GM23338 (cell line): ENCODE measurements around the gene CST3. TPM values are rescaled to one million over a fixed set of nuclear protein-coding genes. Genes with fewer than 3 reads are reported as not detected.

ENCODE experiments used
- ATAC-seq: fragments of 200-7000 bp; cut with Tn5 transposase; 3 replicates; pipeline ENCODE4 v1.9.1; 2020
- DNase-seq: peaks from one replicate; pipeline ENCODE4 v3.0.0-alpha.2; 2015; ENCODE audit warnings: low spot score
- H2AFZ ChIP-seq: fragments of 200-600 bp; sonication (generic); 2 replicates; pipeline ENCODE4 v1.8.0; 2016; ENCODE audit warnings: antibody characterized with exemption, mild to moderate bottlenecking, moderate library complexity
- H3F3A ChIP-seq: fragments of 200-600 bp; sonication (generic); replicated peaks from 2 replicates; pipeline ENCODE4 v1.8.0; 2017; ENCODE audit warnings: antibody characterized with exemption, mixed run types, low read depth
- H3K27ac ChIP-seq: fragments of 200-600 bp; sonication (generic); 2 replicates; pipeline ENCODE4 v1.6.1; 2016; ENCODE audit warnings: low read depth
- H3K27me3 ChIP-seq: fragments of 200-600 bp; sonication (generic); 2 replicates; pipeline ENCODE4 v1.8.0; 2016; ENCODE audit warnings: mild to moderate bottlenecking, mixed run types, moderate library complexity; ENCODE audit not compliant: insufficient read depth
- H3K36me3 ChIP-seq: fragments of 200-600 bp; sonication (generic); 2 replicates; pipeline ENCODE4 v1.8.0; 2016; ENCODE audit warnings: mild to moderate bottlenecking; ENCODE audit not compliant: insufficient read depth
- H3K4me1 ChIP-seq: fragments of 200-600 bp; sonication (generic); 2 replicates; pipeline ENCODE4 v1.8.0; 2016; ENCODE audit warnings: mild to moderate bottlenecking, moderate library complexity; ENCODE audit not compliant: insufficient read depth
- H3K4me2 ChIP-seq: fragments of 200-600 bp; sonication (generic); 2 replicates; pipeline ENCODE4 v1.7.1; 2017; ENCODE audit warnings: mixed run types
- H3K4me3 ChIP-seq: fragments of 200-600 bp; sonication (generic); 2 replicates; pipeline ENCODE4 v1.6.1; 2016; ENCODE audit warnings: mixed run types
- H3K79me2 ChIP-seq: fragments of 200-600 bp; sonication (generic); replicated peaks from 2 replicates; pipeline ENCODE4 v1.8.0; 2017; ENCODE audit warnings: mild to moderate bottlenecking; ENCODE audit not compliant: insufficient read depth
- H3K9me2 ChIP-seq: fragments of 200-600 bp; sonication (generic); 2 replicates; pipeline ENCODE4 v1.8.0; 2017; ENCODE audit not compliant: insufficient read depth
- H4K20me1 ChIP-seq: fragments of 200-600 bp; sonication (generic); replicated peaks from 2 replicates; pipeline ENCODE4 v1.8.0; 2017; ENCODE audit warnings: mild to moderate bottlenecking; ENCODE audit not compliant: insufficient read depth
- H3K27ac Mint-ChIP-seq: 2 replicates; pipeline ENCODE4 v1.8.0; 2020; ENCODE audit warnings: inconsistent platforms, mild to moderate bottlenecking, moderate library complexity, mixed read lengths
- H3K27me3 Mint-ChIP-seq: 3 replicates; pipeline ENCODE4 v1.8.0; 2022; ENCODE audit warnings: low read depth, mild to moderate bottlenecking, moderate library complexity, mixed read lengths, inconsistent platforms; ENCODE audit not compliant: insufficient read depth, poor library complexity
- H3K36me3 Mint-ChIP-seq: 3 replicates; pipeline ENCODE4 v1.8.0; 2021; ENCODE audit warnings: low read depth, mild to moderate bottlenecking, inconsistent platforms, moderate library complexity, mixed read lengths
- H3K4me1 Mint-ChIP-seq: 3 replicates; pipeline ENCODE4 v1.8.0; 2020; ENCODE audit warnings: mild to moderate bottlenecking, inconsistent platforms, mixed read lengths
- H3K4me3 Mint-ChIP-seq: 3 replicates; pipeline ENCODE4 v1.8.0; 2021; ENCODE audit warnings: moderate library complexity, mild to moderate bottlenecking, inconsistent platforms, mixed read lengths
- H3K9me3 Mint-ChIP-seq: 3 replicates; pipeline ENCODE4 v1.8.0; 2020; ENCODE audit warnings: moderate library complexity, mild to moderate bottlenecking, inconsistent platforms, mixed read lengths
- CREB1 ChIP-seq: fragments of 250-450 bp; sonication (Bioruptor Pico); IDR thresholded peaks from 2 replicates; pipeline ENCODE4 v1.5.0; 2020; ENCODE audit warnings: low read depth, mild to moderate bottlenecking, moderate library complexity
- EZH2 ChIP-seq: fragments of 200-600 bp; sonication (generic); IDR thresholded peaks from one replicate; pipeline ENCODE4 v1.8.0; 2017; ENCODE audit warnings: antibody characterized with exemption, mild to moderate bottlenecking, low read depth; ENCODE audit not compliant: unreplicated experiment
- EZH2phosphoT487 ChIP-seq: fragments of 200-600 bp; sonication (generic); IDR thresholded peaks from one replicate; pipeline ENCODE4 v1.8.1; 2018; ENCODE audit warnings: antibody characterized with exemption; ENCODE audit not compliant: unreplicated experiment
- JUNB ChIP-seq: IDR thresholded peaks from one replicate; pipeline ENCODE4 v1.6.1; 2016; ENCODE audit warnings: antibody characterized with exemption; ENCODE audit not compliant: unreplicated experiment
- NANOG ChIP-seq: IDR thresholded peaks from 2 replicates; pipeline ENCODE4 v1.6.1; 2016; ENCODE audit warnings: antibody characterized with exemption, borderline replicate concordance
- POLR2AphosphoS5 ChIP-seq: IDR thresholded peaks from 2 replicates; pipeline ENCODE4 v1.6.1; 2016; ENCODE audit warnings: antibody characterized with exemption, low read depth
- STAT1 ChIP-seq: IDR thresholded peaks from one replicate; pipeline ENCODE4 v1.6.1; 2016; ENCODE audit warnings: antibody characterized with exemption; ENCODE audit not compliant: unreplicated experiment
- ZNF114 ChIP-seq: fragments of 250-450 bp; sonication (Bioruptor Pico); IDR thresholded peaks from 2 replicates; pipeline ENCODE4 v1.5.0; 2020; ENCODE audit warnings: mild to moderate bottlenecking, moderate library complexity
- ZNF331 ChIP-seq: fragments of 250-450 bp; sonication (Bioruptor Pico); IDR thresholded peaks from 2 replicates; pipeline ENCODE4 v1.5.0; 2020; ENCODE audit warnings: low read depth, mild to moderate bottlenecking, moderate library complexity
- polyA plus RNA-seq: library from polyadenylated mRNA; unstranded; fragments of >200 nt; fragmentation: Nextera tagmentation; extraction: Ambion mirVana; gene quantifications from 2 replicates; pipeline ENCODE4 v1.2.1, GENCODE V29; 2016
- total RNA-seq: library from RNA; depleted of rRNA; stranded (reverse); fragments of >200 nt; shearing (Covaris generic); gene quantifications from 2 replicates; pipeline ENCODE4 v1.2.3, GENCODE V29; 2014
- TF ChIP-seq, protein P1 (sequence below): IDR thresholded peaks from one replicate; pipeline ENCODE4 v1.6.1; 2018; ENCODE audit warnings: antibody characterized with exemption; ENCODE audit not compliant: unreplicated experiment
- TF ChIP-seq, protein P2 (sequence below): IDR thresholded peaks from 2 replicates; pipeline ENCODE4 v1.6.1; 2016; ENCODE audit warnings: antibody characterized with exemption
- TF ChIP-seq, protein P3 (sequence below): fragments of 250-450 bp; sonication (Bioruptor Pico); IDR thresholded peaks from 2 replicates; pipeline ENCODE4 v1.5.0; 2020; ENCODE audit warnings: mild to moderate bottlenecking, moderate library complexity
- TF ChIP-seq, protein P4 (sequence below), 2 experiments: fragments of 200-600 bp in 1 of 2; sonication (generic) in 1 of 2; conservative IDR thresholded peaks; 2 replicates each; pipeline versions ENCODE4 v1.5.1 to v1.6.1; 2016 to 2017; ENCODE audit warnings: antibody characterized with exemption in 2 of 2, low read depth in 2 of 2, mild to moderate bottlenecking in 2 of 2, moderate library complexity in 1 of 2

CST3 gene
- total and polyA plus RNA-seq, 2 experiments from 2014 or later, result 51.8 to 71.5 TPM

DNA sequence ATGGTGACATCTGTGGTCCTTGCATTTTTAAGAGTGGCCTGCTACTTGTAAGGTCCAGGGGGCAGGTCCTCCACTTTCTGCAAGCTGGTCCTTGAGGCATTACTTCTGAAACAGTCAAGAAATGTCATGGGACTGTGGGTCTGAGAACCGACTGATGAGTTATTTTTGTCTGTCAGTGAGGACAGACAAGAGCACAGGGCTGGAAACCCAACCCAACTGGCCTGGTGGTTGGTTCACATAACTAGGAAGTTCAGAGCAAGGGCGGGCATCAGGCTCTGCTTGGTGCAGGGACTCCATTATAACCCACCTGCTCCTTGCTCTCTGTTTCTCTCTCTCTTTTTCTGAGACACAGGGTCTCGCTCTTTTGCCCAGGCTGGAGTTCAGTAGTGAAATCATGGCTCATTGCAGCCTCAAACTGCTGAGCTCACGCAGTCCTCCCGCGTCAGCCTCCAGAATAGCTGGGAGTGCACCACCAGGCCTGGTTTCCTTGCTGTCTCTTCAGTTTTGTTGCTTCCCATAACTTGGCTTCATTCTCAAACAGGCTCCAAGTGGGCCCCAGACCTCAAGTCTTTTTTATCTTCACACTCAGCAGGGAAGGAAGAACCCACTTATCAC lies 9.2 kb downstream of the CST3 start:
- H3K9me3 Mint-ChIP-seq, result no peaks in the 10 kb centered on the region; the same call in 2 of the 3 replicates
- Histone ChIP-seq H3K79me2 (no peaks in the 10 kb centered on the region), H3F3A (no peaks in the 10 kb centered on the region), H3K4me2 (no peak overlapping the region), H3K9me2 (peaks cover 6% of the 10 kb centered on the region; the same call in 1 of the 2 replicates), H3K36me3 (no peaks in the 10 kb centered on the region), H3K27me3 (no peaks in the 10 kb centered on the region), H3K27ac (no peak overlapping the region), H4K20me1 (no peaks in the 10 kb centered on the region), H3K4me1 (peaks cover 15% of the 10 kb centered on the region; the same call in 1 of the 2 replicates), H3K4me3 (no peak overlapping the region), H2AFZ (no peak overlapping the region)
- no peaks in the 10 kb centered on the region for H3K27me3 Mint-ChIP-seq
- H3K4me3 Mint-ChIP-seq, result no peak overlapping the region
- no peaks in the 10 kb centered on the region for H3K36me3 Mint-ChIP-seq
- peaks cover 6% of the 10 kb centered on the region for H3K4me1 Mint-ChIP-seq
- no peak for TF ChIP-seq ZNF331
- no peak for TF ChIP-seq EZH2phosphoT487
- no peak for TF ChIP-seq JUNB
- TF ChIP-seq, protein P1, sequence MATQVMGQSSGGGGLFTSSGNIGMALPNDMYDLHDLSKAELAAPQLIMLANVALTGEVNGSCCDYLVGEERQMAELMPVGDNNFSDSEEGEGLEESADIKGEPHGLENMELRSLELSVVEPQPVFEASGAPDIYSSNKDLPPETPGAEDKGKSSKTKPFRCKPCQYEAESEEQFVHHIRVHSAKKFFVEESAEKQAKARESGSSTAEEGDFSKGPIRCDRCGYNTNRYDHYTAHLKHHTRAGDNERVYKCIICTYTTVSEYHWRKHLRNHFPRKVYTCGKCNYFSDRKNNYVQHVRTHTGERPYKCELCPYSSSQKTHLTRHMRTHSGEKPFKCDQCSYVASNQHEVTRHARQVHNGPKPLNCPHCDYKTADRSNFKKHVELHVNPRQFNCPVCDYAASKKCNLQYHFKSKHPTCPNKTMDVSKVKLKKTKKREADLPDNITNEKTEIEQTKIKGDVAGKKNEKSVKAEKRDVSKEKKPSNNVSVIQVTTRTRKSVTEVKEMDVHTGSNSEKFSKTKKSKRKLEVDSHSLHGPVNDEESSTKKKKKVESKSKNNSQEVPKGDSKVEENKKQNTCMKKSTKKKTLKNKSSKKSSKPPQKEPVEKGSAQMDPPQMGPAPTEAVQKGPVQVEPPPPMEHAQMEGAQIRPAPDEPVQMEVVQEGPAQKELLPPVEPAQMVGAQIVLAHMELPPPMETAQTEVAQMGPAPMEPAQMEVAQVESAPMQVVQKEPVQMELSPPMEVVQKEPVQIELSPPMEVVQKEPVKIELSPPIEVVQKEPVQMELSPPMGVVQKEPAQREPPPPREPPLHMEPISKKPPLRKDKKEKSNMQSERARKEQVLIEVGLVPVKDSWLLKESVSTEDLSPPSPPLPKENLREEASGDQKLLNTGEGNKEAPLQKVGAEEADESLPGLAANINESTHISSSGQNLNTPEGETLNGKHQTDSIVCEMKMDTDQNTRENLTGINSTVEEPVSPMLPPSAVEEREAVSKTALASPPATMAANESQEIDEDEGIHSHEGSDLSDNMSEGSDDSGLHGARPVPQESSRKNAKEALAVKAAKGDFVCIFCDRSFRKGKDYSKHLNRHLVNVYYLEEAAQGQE, result no peak
- TF ChIP-seq NANOG, result no peak
- no peak for TF ChIP-seq POLR2AphosphoS5
- TF ChIP-seq ZNF114 (CRISPR knock-in tag), result no peak
- TF ChIP-seq STAT1, result no peak
- TF ChIP-seq EZH2, result no peak
- TF ChIP-seq, protein P2, sequence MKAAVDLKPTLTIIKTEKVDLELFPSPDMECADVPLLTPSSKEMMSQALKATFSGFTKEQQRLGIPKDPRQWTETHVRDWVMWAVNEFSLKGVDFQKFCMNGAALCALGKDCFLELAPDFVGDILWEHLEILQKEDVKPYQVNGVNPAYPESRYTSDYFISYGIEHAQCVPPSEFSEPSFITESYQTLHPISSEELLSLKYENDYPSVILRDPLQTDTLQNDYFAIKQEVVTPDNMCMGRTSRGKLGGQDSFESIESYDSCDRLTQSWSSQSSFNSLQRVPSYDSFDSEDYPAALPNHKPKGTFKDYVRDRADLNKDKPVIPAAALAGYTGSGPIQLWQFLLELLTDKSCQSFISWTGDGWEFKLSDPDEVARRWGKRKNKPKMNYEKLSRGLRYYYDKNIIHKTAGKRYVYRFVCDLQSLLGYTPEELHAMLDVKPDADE, result no peak
- TF ChIP-seq, protein P3, sequence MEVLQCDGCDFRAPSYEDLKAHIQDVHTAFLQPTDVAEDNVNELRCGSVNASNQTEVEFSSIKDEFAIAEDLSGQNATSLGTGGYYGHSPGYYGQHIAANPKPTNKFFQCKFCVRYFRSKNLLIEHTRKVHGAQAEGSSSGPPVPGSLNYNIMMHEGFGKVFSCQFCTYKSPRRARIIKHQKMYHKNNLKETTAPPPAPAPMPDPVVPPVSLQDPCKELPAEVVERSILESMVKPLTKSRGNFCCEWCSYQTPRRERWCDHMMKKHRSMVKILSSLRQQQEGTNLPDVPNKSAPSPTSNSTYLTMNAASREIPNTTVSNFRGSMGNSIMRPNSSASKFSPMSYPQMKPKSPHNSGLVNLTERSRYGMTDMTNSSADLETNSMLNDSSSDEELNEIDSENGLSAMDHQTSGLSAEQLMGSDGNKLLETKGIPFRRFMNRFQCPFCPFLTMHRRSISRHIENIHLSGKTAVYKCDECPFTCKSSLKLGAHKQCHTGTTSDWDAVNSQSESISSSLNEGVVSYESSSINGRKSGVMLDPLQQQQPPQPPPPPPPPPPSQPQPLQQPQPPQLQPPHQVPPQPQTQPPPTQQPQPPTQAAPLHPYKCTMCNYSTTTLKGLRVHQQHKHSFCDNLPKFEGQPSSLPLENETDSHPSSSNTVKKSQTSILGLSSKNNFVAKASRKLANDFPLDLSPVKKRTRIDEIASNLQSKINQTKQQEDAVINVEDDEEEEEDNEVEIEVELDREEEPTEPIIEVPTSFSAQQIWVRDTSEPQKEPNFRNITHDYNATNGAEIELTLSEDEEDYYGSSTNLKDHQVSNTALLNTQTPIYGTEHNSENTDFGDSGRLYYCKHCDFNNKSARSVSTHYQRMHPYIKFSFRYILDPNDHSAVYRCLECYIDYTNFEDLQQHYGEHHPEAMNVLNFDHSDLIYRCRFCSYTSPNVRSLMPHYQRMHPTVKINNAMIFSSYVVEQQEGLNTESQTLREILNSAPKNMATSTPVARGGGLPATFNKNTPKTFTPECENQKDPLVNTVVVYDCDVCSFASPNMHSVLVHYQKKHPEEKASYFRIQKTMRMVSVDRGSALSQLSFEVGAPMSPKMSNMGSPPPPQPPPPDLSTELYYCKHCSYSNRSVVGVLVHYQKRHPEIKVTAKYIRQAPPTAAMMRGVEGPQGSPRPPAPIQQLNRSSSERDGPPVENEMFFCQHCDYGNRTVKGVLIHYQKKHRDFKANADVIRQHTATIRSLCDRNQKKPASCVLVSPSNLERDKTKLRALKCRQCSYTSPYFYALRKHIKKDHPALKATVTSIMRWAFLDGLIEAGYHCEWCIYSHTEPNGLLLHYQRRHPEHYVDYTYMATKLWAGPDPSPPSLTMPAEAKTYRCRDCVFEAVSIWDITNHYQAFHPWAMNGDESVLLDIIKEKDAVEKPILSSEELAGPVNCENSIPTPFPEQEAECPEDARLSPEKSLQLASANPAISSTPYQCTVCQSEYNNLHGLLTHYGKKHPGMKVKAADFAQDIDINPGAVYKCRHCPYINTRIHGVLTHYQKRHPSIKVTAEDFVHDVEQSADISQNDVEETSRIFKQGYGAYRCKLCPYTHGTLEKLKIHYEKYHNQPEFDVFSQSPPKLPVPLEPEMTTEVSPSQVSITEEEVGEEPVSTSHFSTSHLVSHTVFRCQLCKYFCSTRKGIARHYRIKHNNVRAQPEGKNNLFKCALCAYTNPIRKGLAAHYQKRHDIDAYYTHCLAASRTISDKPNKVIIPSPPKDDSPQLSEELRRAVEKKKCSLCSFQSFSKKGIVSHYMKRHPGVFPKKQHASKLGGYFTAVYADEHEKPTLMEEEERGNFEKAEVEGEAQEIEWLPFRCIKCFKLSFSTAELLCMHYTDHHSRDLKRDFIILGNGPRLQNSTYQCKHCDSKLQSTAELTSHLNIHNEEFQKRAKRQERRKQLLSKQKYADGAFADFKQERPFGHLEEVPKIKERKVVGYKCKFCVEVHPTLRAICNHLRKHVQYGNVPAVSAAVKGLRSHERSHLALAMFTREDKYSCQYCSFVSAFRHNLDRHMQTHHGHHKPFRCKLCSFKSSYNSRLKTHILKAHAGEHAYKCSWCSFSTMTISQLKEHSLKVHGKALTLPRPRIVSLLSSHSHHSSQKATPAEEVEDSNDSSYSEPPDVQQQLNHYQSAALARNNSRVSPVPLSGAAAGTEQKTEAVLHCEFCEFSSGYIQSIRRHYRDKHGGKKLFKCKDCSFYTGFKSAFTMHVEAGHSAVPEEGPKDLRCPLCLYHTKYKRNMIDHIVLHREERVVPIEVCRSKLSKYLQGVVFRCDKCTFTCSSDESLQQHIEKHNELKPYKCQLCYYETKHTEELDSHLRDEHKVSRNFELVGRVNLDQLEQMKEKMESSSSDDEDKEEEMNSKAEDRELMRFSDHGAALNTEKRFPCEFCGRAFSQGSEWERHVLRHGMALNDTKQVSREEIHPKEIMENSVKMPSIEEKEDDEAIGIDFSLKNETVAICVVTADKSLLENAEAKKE (CRISPR knock-in tag), result no peak
- TF ChIP-seq CREB1 (CRISPR knock-in tag), result no peak
- TF ChIP-seq, protein P4, sequence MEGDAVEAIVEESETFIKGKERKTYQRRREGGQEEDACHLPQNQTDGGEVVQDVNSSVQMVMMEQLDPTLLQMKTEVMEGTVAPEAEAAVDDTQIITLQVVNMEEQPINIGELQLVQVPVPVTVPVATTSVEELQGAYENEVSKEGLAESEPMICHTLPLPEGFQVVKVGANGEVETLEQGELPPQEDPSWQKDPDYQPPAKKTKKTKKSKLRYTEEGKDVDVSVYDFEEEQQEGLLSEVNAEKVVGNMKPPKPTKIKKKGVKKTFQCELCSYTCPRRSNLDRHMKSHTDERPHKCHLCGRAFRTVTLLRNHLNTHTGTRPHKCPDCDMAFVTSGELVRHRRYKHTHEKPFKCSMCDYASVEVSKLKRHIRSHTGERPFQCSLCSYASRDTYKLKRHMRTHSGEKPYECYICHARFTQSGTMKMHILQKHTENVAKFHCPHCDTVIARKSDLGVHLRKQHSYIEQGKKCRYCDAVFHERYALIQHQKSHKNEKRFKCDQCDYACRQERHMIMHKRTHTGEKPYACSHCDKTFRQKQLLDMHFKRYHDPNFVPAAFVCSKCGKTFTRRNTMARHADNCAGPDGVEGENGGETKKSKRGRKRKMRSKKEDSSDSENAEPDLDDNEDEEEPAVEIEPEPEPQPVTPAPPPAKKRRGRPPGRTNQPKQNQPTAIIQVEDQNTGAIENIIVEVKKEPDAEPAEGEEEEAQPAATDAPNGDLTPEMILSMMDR (conservative IDR thresholded peaks at IDR 0.05; ENCODE audit: low read depth in 2 of 2), result no peak
- ATAC-seq (no peak), DNase-seq (no peak)
- no peak overlapping the region for H3K27ac Mint-ChIP-seq
